ENCODE data around the gene PROX2. TPM values are rescaled to one million over a fixed set of nuclear protein-coding genes. Genes with fewer than 3 reads are reported as not detected.

PROX2 gene
- total RNA-seq, 1 donor from 2014 or later, result not detected

DNA sequence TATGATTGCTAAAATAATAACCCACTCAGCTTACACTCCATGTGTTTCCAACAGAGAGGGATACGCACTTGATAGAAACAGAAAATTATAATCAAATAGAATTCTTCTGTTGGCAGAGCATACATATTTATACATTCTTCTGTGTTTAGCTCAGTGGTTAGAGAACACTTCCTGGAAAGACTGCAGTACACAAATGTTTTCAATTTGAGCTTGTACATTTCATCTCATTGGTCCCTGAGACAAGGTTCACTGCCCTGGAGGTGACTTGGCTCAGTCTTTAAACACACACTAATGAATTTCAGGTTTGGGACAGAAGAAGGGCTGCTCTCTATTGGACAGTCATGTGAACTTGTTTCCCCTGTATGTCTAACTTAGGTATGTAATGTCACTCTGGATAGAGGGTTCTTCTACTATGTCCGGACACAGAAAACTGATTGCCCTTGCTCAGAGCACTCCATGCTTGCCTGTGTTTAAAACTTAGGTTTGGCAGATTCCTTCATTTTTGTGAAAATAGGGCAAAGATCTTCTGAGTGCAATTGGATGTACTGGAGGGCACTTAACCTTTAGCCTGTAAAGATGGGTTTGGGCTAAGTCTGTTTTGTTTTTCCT, 22.9 kb downstream of the PROX2 start:
- DNase-seq (ENCODE audit: low read depth, low spot score), result no peak
- Mint-ChIP-seq H3K9me3 (no peaks in the 10 kb centered on the region), H3K4me3 (no peak overlapping the region), H3K27me3 (ENCODE audit: low read depth) (no peaks in the 10 kb centered on the region), H3K4me1 (no peaks in the 10 kb centered on the region), H3K27ac (ENCODE audit: unreplicated experiment) (no peak overlapping the region), H3K36me3 (ENCODE audit: low read depth) (no peaks in the 10 kb centered on the region)
- TF ChIP-seq, protein P1, sequence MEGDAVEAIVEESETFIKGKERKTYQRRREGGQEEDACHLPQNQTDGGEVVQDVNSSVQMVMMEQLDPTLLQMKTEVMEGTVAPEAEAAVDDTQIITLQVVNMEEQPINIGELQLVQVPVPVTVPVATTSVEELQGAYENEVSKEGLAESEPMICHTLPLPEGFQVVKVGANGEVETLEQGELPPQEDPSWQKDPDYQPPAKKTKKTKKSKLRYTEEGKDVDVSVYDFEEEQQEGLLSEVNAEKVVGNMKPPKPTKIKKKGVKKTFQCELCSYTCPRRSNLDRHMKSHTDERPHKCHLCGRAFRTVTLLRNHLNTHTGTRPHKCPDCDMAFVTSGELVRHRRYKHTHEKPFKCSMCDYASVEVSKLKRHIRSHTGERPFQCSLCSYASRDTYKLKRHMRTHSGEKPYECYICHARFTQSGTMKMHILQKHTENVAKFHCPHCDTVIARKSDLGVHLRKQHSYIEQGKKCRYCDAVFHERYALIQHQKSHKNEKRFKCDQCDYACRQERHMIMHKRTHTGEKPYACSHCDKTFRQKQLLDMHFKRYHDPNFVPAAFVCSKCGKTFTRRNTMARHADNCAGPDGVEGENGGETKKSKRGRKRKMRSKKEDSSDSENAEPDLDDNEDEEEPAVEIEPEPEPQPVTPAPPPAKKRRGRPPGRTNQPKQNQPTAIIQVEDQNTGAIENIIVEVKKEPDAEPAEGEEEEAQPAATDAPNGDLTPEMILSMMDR (conservative IDR thresholded peaks at IDR 0.05), result no peak

DNA sequence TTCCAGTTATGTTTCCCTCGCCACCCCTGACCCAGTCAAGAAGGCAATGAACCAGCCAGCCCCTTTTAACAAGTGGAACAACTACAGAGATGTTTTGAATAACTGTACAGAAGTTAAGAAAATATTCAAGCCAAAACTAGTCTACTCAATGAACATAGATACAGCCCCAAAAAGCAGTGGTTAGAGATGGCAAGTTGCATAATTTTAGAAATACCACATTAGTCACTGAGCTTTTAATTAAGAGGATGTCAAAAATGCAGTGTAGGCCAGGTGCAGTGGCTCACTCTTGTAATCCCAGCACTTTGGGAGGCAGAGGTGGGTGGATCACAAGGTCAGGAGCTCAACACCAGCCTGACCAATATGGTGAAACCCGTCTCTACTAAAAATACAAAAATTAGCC, 27.2 kb downstream of the PROX2 start:
- no peak for DNase-seq (ENCODE audit: low read depth, low spot score)
- Mint-ChIP-seq H3K36me3 (ENCODE audit: low read depth) (no peaks in the 10 kb centered on the region), H3K9me3 (no peaks in the 10 kb centered on the region), H3K27ac (ENCODE audit: unreplicated experiment) (no peak overlapping the region), H3K27me3 (ENCODE audit: low read depth) (no peaks in the 10 kb centered on the region), H3K4me1 (no peaks in the 10 kb centered on the region), H3K4me3 (no peak overlapping the region)
- TF ChIP-seq, protein P1 (conservative IDR thresholded peaks at IDR 0.05), result no peak

DNA sequence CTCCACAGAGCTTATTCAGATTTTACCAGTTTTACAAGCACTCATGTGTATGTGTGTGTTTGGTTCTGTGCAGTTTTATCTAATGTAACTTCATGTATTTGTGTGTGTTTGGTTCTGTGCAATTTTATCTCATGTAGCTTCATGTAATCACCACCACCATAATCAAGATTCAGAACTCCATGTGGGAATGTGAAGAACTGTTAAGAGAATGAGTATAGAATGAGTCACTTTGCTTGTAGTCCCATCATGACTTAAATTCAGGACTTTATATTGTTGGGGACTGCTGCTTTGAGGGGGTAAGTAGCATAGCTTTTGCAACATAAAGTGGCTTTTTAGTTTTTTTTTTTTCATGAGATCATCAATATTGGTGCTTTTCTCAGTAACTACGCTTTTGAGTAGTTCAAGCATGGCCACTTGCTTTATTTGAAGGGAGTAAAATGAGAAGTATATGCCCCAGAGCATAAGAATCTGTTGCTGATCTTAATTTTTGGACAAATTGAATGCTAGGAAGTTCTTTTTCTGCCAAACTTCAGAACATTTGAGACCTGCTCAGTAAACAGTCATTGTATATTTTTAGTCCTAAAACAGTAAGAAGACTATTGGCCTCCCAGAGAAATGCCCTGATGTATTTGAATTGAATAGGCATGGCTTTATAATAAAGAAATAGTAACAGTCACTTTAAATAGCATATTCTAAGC, 28.8 kb downstream of the PROX2 start:
- no peaks in the 10 kb centered on the region for H3K27me3 Mint-ChIP-seq (ENCODE audit: low read depth)
- DNase-seq (ENCODE audit: low read depth, low spot score), result no peak
- H3K4me1 Mint-ChIP-seq, result no peaks in the 10 kb centered on the region
- no peak overlapping the region for H3K4me3 Mint-ChIP-seq
- no peaks in the 10 kb centered on the region for H3K9me3 Mint-ChIP-seq
- TF ChIP-seq, protein P1 (conservative IDR thresholded peaks at IDR 0.05), result no peak
- no peak overlapping the region for H3K27ac Mint-ChIP-seq (ENCODE audit: unreplicated experiment)
- no peaks in the 10 kb centered on the region for H3K36me3 Mint-ChIP-seq (ENCODE audit: low read depth)

DNA sequence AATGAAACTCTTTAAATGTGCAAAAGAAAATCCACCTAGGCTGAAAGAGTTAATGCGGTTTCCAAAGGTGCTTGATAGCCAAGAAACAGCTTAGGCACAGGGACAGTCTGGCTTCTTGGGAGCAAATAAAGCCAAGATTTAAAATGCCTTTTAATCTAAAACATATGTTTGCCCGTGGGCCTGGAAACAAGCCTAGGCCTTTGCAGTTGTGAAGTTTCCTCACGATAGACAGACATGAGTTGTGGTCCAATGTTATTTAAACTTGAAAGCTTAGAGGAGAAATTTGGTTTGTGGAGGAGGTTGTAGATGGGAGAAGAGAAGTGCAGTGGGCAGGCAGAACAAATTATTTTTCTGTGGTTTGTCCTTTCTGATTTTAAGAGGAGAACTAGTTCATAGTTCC, 29.8 kb downstream of the PROX2 start:
- no peak overlapping the region for H3K27ac Mint-ChIP-seq (ENCODE audit: unreplicated experiment)
- H3K4me3 Mint-ChIP-seq, result no peak overlapping the region
- H3K4me1 Mint-ChIP-seq, result no peaks in the 10 kb centered on the region
- H3K36me3 Mint-ChIP-seq (ENCODE audit: low read depth), result no peaks in the 10 kb centered on the region
- no peaks in the 10 kb centered on the region for H3K9me3 Mint-ChIP-seq
- H3K27me3 Mint-ChIP-seq (ENCODE audit: low read depth), result no peaks in the 10 kb centered on the region
- DNase-seq (ENCODE audit: low read depth, low spot score), result no peak
- TF ChIP-seq, protein P1 (conservative IDR thresholded peaks at IDR 0.05), result no peak

DNA sequence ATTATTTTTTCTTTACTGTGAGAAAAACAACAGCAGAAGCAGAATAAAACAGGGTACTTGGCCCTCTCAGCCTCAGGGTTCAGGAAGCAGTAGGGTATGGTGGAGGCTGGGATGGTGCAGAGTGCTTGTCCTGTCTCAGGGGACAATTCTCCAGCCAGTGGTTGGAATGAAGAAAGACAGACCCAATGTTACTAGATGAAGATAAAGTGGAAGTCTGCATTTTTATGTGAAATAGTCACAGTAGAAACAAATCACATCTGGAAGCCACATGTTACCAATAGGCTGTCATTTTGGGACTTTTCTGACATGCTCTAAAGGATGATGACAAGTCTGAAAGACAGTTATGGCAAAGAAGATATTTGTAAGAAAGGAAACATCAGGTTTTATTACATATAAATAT, 32.3 kb downstream of the PROX2 start:
- DNase-seq (ENCODE audit: low read depth, low spot score), result no peak
- H3K27me3 Mint-ChIP-seq (ENCODE audit: low read depth), result no peaks in the 10 kb centered on the region
- H3K36me3 Mint-ChIP-seq (ENCODE audit: low read depth), result no peaks in the 10 kb centered on the region
- H3K27ac Mint-ChIP-seq (ENCODE audit: unreplicated experiment), result no peak overlapping the region
- TF ChIP-seq, protein P1 (conservative IDR thresholded peaks at IDR 0.05), result no peak
- H3K9me3 Mint-ChIP-seq, result no peaks in the 10 kb centered on the region
- no peaks in the 10 kb centered on the region for H3K4me1 Mint-ChIP-seq
- H3K4me3 Mint-ChIP-seq, result no peak overlapping the region

Measured in neural crest cell (in vitro differentiated cells).